H9 (cell line): Measurements from ENCODE around the gene ARAP1. TPM values are rescaled to one million over a fixed set of nuclear protein-coding genes. Genes with fewer than 3 reads are reported as not detected.

Source experiments
- DNase-seq: peaks from one replicate; pipeline ENCODE4 v3.0.0-alpha.2; 2017
- H2AFZ ChIP-seq: one replicate; pipeline ENCODE4 v1.6.1; 2013; ENCODE audit warnings: mild to moderate bottlenecking, low read length, control low read depth, moderate library complexity
- H2AK5ac ChIP-seq: 2 replicates; pipeline ENCODE4 v1.6.1; 2013; ENCODE audit warnings: low read length, control low read depth, mixed read lengths; ENCODE audit not compliant: insufficient read length
- H2BK120ac ChIP-seq: one replicate; pipeline ENCODE4 v1.6.1; 2013; ENCODE audit warnings: low read depth, mild to moderate bottlenecking, low read length, control low read depth, inconsistent platforms; ENCODE audit not compliant: poor library complexity, severe bottlenecking
- H2BK12ac ChIP-seq: 2 replicates; pipeline ENCODE4 v1.6.1; 2013; ENCODE audit warnings: low read length, control low read depth, mixed read lengths, low read depth; ENCODE audit not compliant: insufficient read length
- H2BK15ac ChIP-seq: 2 replicates; pipeline ENCODE4 v1.6.1; 2013; ENCODE audit warnings: low read depth, low read length, control low read depth
- H2BK20ac ChIP-seq: one replicate; pipeline ENCODE4 v1.6.1; 2013; ENCODE audit warnings: low read depth, mild to moderate bottlenecking, low read length, control low read depth, inconsistent platforms; ENCODE audit not compliant: poor library complexity, severe bottlenecking
- H2BK5ac ChIP-seq: 2 replicates; pipeline ENCODE4 v1.6.1; 2013; ENCODE audit warnings: low read length, control low read depth, mixed read lengths; ENCODE audit not compliant: insufficient read length
- H3K14ac ChIP-seq: 2 replicates; pipeline ENCODE4 v1.6.1; 2013; ENCODE audit warnings: low read length, control low read depth; ENCODE audit not compliant: insufficient read depth
- H3K18ac ChIP-seq: 2 replicates; pipeline ENCODE4 v1.6.1; 2013; ENCODE audit warnings: low read depth, mild to moderate bottlenecking, mixed read lengths, low read length, control low read depth; ENCODE audit not compliant: insufficient read length
- H3K23ac ChIP-seq: 2 replicates; pipeline ENCODE4 v1.6.1; 2013; ENCODE audit warnings: low read length, control low read depth, mixed read lengths, low read depth; ENCODE audit not compliant: insufficient read length
- H3K23me2 ChIP-seq: 2 replicates; pipeline ENCODE4 v1.6.1; 2013; ENCODE audit warnings: low read depth, mild to moderate bottlenecking, mixed read lengths, low read length, control low read depth; ENCODE audit not compliant: insufficient read length, poor library complexity, severe bottlenecking
- H3K27ac ChIP-seq: 2 replicates; pipeline ENCODE4 v1.5.1; 2013; ENCODE audit warnings: low read length, control low read depth, mixed read lengths, low read depth; ENCODE audit not compliant: insufficient read length
- H3K27me3 ChIP-seq: 2 replicates; pipeline ENCODE4 v1.6.1; 2013; ENCODE audit warnings: low read length, control low read depth, inconsistent platforms; ENCODE audit not compliant: insufficient read depth
- H3K4ac ChIP-seq: 2 replicates; pipeline ENCODE4 v1.6.1; 2013; ENCODE audit warnings: low read depth, mild to moderate bottlenecking, control low read depth, inconsistent platforms, low read length, moderate library complexity
- H3K4me1 ChIP-seq: 2 replicates; pipeline ENCODE4 v1.6.1; 2013; ENCODE audit warnings: low read length, control low read depth, inconsistent platforms; ENCODE audit not compliant: insufficient read depth
- H3K4me2 ChIP-seq: 2 replicates; pipeline ENCODE4 v1.6.1; 2013; ENCODE audit warnings: low read length, control low read depth, mixed read lengths; ENCODE audit not compliant: insufficient read length, insufficient read depth
- H3K56ac ChIP-seq: 2 replicates; pipeline ENCODE4 v1.6.1; 2013; ENCODE audit warnings: low read depth, mild to moderate bottlenecking, mixed read lengths, low read length, control low read depth; ENCODE audit not compliant: insufficient read length
- H3K79me1 ChIP-seq: 2 replicates; pipeline ENCODE4 v1.6.1; 2013; ENCODE audit warnings: low read depth, mild to moderate bottlenecking, moderate library complexity, low read length, control low read depth, inconsistent platforms; ENCODE audit not compliant: insufficient read depth, poor library complexity, severe bottlenecking
- H3K79me2 ChIP-seq: 2 replicates; pipeline ENCODE4 v1.6.1; 2013; ENCODE audit warnings: low read length, control low read depth, inconsistent platforms; ENCODE audit not compliant: insufficient read depth
- H3K9ac ChIP-seq: 2 replicates; pipeline ENCODE4 v1.6.1; 2013; ENCODE audit warnings: low read length, control low read depth, mixed read lengths; ENCODE audit not compliant: insufficient read length; ENCODE audit errors: extremely low read depth
- H3K9me3 ChIP-seq: one replicate; pipeline ENCODE4 v1.6.1; 2013; ENCODE audit warnings: low read depth, low read length, inconsistent platforms; ENCODE audit not compliant: control insufficient read depth
- H3T11ph ChIP-seq: one replicate; pipeline ENCODE4 v1.6.1; 2013; ENCODE audit warnings: mild to moderate bottlenecking, low read length, control low read depth, inconsistent platforms
- H4K20me1 ChIP-seq: one replicate; pipeline ENCODE4 v1.6.1; 2013; ENCODE audit not compliant: control insufficient read depth, insufficient read length, insufficient read depth
- H4K5ac ChIP-seq: 2 replicates; pipeline ENCODE4 v1.6.1; 2013; ENCODE audit warnings: low read depth, mild to moderate bottlenecking, mixed read lengths, low read length, control low read depth; ENCODE audit not compliant: insufficient read length
- H4K8ac ChIP-seq: replicated peaks from 2 replicates; pipeline ENCODE4 v1.6.1; 2013; ENCODE audit warnings: low read length, control low read depth, mixed read lengths, low read depth; ENCODE audit not compliant: insufficient read length
- H4K91ac ChIP-seq: 2 replicates; pipeline ENCODE4 v1.6.1; 2013; ENCODE audit warnings: low read depth, mild to moderate bottlenecking, moderate library complexity, mixed read lengths, low read length, control low read depth; ENCODE audit not compliant: insufficient read length
- H3K27ac Mint-ChIP-seq, 3 experiments: 2 replicates in 2 of 3; 3 replicates in 1 of 3; pipeline ENCODE4 v1.8.0; 2020 to 2021; ENCODE audit warnings: mixed read lengths in 3 of 3, mild to moderate bottlenecking in 1 of 3, moderate library complexity in 1 of 3
- H3K27me3 Mint-ChIP-seq: 2 replicates; pipeline ENCODE4 v1.8.0; 2021; ENCODE audit warnings: low read depth, mild to moderate bottlenecking, moderate library complexity, mixed read lengths
- H3K36me3 Mint-ChIP-seq, 3 experiments: 2 replicates in 2 of 3; 3 replicates in 1 of 3; pipeline ENCODE4 v1.8.0; 2020 to 2021; ENCODE audit warnings: low read depth in 3 of 3, mixed read lengths in 3 of 3; ENCODE audit not compliant: insufficient read depth in 1 of 3
- H3K4me1 Mint-ChIP-seq, 2 experiments: 2 replicates each; pipeline ENCODE4 v1.8.0; 2020; ENCODE audit warnings: mixed read lengths in 2 of 2
- H3K4me3 Mint-ChIP-seq, 2 experiments: 2 replicates in 1 of 2; 3 replicates in 1 of 2; pipeline ENCODE4 v1.8.0; 2020 to 2021; ENCODE audit warnings: mild to moderate bottlenecking in 2 of 2, mixed read lengths in 2 of 2, moderate library complexity in 1 of 2
- H3K9me3 Mint-ChIP-seq, 2 experiments: 2 replicates in 1 of 2; 3 replicates in 1 of 2; pipeline ENCODE4 v1.8.0; 2020; ENCODE audit warnings: mild to moderate bottlenecking in 2 of 2, mixed read lengths in 2 of 2, moderate library complexity in 1 of 2
- CTCF ChIP-seq: fragments of 200-600 bp; sonication (generic); conservative IDR thresholded peaks from 3 replicates; pipeline ENCODE4 v1.8.0; 2021; ENCODE audit warnings: antibody characterized with exemption, mild to moderate bottlenecking
- WGBS: extraction: QIAGEN DNeasy Blood & Tissue Kit; methylation state at CpG from one replicate; pipeline ENCODE4 v1.1.7; 2013; ENCODE audit warnings: missing lambda C conversion rate, low lambda C conversion rate, mixed read lengths; ENCODE audit not compliant: insufficient read length; ENCODE audit errors: extremely low coverage; 5-methylcytosine and 5-hydroxymethylcytosine counted together
- total RNA-seq: library from RNA; stranded (reverse); gene quantifications from 2 replicates; pipeline ENCODE4 v1.2.1, GENCODE V29; 2021

ARAP1 gene
- total RNA-seq, 1 experiment from 2014 or later = 59.4 TPM

GRCh38 chr11:72753341-72754148 lies 1.3 kb upstream of the ARAP1 start:
- no peak overlapping the region; the same call in 1 of the 2 replicates for H3K14ac ChIP-seq
- no peak overlapping the region for H2BK20ac ChIP-seq
- H3K23ac ChIP-seq = no peak overlapping the region
- H4K8ac ChIP-seq = no peak overlapping the region
- no CpG with 5 or more reads among the region's 9 CpGs for WGBS
- H2BK5ac ChIP-seq = no peak overlapping the region
- peaks cover 2% of the 10 kb centered on the region for H4K20me1 ChIP-seq
- H3K4me1 ChIP-seq = no peaks in the 10 kb centered on the region; the same call in 1 of the 2 replicates
- peaks cover 6% of the 10 kb centered on the region; the same call in 1 of the 2 replicates for H3K79me2 ChIP-seq
- H2BK12ac ChIP-seq = no peak overlapping the region
- no peaks in the 10 kb centered on the region for H3K27me3 Mint-ChIP-seq
- peaks cover 4 to 15% (median 9%) of the 10 kb centered on the region in 3 experiments; a peak in 6 of 7 replicates for H3K36me3 Mint-ChIP-seq
- no peak for DNase-seq
- H3K4me3 Mint-ChIP-seq = peak overlapping the region in 1 of 2 experiments; percentile 88; a peak in 3 of 5 replicates
- no peak overlapping the region for H2AK5ac ChIP-seq
- H3K4ac ChIP-seq = no peak overlapping the region
- no peak overlapping the region for H3T11ph ChIP-seq
- H2BK15ac ChIP-seq = 0 out of 2 replicates have a peak overlapping the region, but pooled peaks have one; percentile 10
- no peak overlapping the region for H3K27ac ChIP-seq
- no peak overlapping the region for H4K91ac ChIP-seq
- no peak overlapping the region for H3K56ac ChIP-seq
- H3K9me3 ChIP-seq = no peaks in the 10 kb centered on the region
- H3K9me3 Mint-ChIP-seq = no peaks in the 10 kb centered on the region; a peak in 1 of 5 replicates
- H3K9ac ChIP-seq = no peak overlapping the region
- H3K4me1 Mint-ChIP-seq = peaks cover 19 to 40% of the 10 kb centered on the region in 2 experiments
- H3K4me2 ChIP-seq = no peak overlapping the region
- H3K79me1 ChIP-seq = peaks cover 7% of the 10 kb centered on the region
- TF ChIP-seq CTCF = no peak
- H4K5ac ChIP-seq = no peak overlapping the region
- H3K18ac ChIP-seq = no peak overlapping the region
- H3K27me3 ChIP-seq = no peaks in the 10 kb centered on the region
- H3K23me2 ChIP-seq = peaks cover 4% of the 10 kb centered on the region
- H2AFZ ChIP-seq = no peak overlapping the region
- H2BK120ac ChIP-seq = no peak overlapping the region
- H3K27ac Mint-ChIP-seq = no peak overlapping the region
